Thyroid gland (tissue), 4 donors: ENCODE measurements around the gene NCMAP.

Source experiments
- POLR2A ChIP-seq, 2 donors: fragments of 450-650 bp; IDR thresholded peaks; one replicate each; pipeline ENCODE4 v1.6.1; 2017; ENCODE audit warnings: antibody characterized with exemption in 2 of 2, mild to moderate bottlenecking in 2 of 2, moderate library complexity in 1 of 2
- TF ChIP-seq, protein P1 (sequence below), 6 experiments: fragments of 200-600 bp in 3 of 6; fragments of 450-650 bp in 3 of 6; sonication (generic) in 3 of 6; IDR thresholded peaks; one replicate each; pipeline ENCODE4 v1.5.1; 2016 to 2019; ENCODE audit warnings: antibody characterized with exemption in 6 of 6, mild to moderate bottlenecking in 2 of 6, inconsistent platforms in 1 of 6, moderate library complexity in 1 of 6

DNA sequence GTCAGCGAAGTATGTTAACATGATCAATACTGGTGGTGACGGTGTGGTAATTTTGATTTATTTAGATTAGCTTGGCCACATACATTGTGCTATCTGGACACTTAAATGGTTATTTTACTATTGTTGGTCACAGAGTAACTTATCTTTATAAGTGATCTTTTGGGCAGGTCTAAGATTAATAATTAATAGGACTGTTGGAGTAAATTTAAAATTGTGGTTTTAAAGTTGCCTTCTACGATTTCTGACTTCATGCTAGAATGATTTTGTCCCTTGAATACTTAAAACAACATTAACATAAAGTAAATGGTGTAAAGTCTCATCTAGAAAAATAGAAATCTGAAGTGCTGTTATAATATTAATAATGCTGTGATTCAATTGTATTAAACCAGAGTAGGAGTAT is 101.9 kb downstream of the NCMAP start:
- TF ChIP-seq, protein P1, sequence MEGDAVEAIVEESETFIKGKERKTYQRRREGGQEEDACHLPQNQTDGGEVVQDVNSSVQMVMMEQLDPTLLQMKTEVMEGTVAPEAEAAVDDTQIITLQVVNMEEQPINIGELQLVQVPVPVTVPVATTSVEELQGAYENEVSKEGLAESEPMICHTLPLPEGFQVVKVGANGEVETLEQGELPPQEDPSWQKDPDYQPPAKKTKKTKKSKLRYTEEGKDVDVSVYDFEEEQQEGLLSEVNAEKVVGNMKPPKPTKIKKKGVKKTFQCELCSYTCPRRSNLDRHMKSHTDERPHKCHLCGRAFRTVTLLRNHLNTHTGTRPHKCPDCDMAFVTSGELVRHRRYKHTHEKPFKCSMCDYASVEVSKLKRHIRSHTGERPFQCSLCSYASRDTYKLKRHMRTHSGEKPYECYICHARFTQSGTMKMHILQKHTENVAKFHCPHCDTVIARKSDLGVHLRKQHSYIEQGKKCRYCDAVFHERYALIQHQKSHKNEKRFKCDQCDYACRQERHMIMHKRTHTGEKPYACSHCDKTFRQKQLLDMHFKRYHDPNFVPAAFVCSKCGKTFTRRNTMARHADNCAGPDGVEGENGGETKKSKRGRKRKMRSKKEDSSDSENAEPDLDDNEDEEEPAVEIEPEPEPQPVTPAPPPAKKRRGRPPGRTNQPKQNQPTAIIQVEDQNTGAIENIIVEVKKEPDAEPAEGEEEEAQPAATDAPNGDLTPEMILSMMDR (IDR thresholded peaks at IDR 0.05), result no peak
- no peak for TF ChIP-seq POLR2A (IDR thresholded peaks at IDR 0.05)
